Embryonic facial prominence (tissue), 1 donor: ENCODE data around the gene COL7A1.
"Not testable (repeated sequence)": the region's sequence is repeated elsewhere in the genome, so short reads cannot be mapped to it uniquely, and the experiment has no call there.

Experiments
- DNase-seq: peaks from one replicate; pipeline ENCODE4 v3.0.0-alpha.2; 2016; ENCODE audit errors: extremely low spot score

The COL7A1 gene

DNA sequence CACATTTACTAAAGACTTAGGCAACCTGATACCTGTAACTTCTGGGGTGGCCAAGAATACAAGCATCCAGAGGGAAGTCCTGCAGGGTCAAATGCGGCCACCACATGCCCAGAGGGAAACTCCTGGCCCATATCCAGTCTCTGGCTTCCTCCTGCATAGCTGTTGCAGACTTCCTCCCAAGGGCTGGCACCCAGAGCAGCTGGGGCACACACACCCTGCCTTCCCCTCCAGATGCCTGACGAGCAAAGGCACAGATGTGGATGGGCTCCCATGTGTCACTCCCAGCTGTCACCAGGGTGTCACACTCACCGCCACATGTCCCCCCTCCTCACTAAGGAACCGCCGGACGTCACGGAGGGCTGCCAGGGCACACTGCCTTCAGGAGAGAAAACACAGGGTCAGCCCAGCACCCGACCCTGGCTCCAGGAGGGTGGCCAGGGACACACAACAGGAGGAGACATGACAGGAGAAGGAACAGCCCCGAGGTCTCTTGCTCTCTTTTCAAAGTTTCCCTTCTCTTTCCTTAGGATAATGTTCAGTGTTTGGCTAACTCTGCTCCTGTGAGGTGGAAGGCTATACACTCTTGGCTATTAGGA lies 51.8 kb downstream of the COL7A1 start:
- no peak for DNase-seq

DNA sequence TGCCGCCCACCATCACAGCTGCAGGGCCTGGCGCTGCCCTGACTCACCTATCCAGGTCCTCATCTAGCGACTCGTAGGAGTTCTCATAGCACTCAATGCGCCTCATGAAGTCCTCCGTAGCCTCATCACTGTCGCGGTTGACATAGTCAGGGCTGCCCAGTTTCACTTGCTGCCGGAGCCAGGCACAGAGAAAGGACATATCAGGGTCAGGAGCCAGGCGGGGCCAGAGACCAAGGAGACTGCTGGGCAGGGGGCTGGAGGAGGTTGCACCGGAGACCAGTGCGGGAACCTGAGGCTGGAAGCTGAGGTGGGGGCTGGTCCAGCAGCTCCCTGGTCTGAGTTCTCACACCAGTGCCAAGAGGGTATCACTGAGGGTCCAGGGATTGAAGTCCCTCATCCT lies 56.7 kb downstream of the COL7A1 start:
- no peak for DNase-seq

DNA sequence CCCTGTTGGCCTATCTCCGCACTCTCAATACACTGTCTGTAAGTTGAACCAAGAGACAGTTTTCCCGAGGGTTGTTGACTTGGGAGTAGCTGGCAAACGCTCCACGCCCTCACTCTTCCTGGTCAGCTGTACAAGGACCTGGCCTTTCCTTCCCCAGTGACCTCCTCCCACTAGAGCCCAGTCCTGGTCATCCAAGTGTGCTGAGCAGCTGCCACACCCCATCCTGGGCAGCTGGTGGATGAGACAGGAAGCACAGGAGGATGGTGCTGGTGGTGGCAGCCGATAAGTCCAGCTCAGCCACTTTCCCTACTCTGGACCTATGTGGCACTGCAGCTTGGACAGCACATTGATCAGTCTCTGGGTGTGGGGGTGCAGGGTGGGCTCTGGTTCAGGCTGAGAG lies 58.3 kb downstream of the COL7A1 start:
- no peak for DNase-seq

DNA sequence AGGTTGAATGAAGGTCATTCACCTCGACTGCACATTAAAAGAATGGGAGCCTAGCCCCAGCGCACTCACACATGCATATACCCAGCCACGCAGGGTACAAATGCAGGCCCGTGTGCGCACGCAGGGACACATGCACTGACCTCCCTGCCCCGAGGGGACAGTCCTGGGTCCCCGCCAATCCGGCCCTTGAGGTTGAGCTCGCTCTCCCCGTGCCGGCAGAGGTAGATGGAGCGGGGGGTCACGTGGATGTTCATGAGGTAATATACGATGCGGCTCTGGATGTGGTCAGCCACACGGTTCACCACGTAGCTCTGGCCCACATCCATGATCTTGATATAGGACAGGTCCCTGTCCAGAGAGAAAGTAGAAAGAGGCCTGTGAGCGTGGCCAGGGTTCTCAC lies 59.0 kb downstream of the COL7A1 start:
- no peak for DNase-seq

DNA sequence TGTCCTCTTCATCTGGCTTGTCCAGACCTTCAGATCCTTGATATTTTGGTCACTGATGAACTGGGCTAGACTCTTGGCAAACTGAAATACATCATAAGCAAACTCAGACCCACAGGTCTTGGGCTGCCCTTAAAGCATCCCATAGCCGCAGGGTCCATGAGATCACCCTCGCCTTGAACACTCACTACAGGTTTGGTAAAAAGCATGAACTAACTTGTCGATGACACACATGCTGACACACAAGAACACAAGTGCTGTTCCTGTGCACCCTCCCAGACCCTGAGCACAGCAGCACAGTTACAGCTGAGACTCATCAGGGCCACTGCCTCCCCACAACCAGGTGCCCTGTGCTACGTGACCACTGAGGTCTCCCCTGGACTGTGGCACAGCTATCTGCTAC lies 59.6 kb downstream of the COL7A1 start:
- DNase-seq = no peak

DNA sequence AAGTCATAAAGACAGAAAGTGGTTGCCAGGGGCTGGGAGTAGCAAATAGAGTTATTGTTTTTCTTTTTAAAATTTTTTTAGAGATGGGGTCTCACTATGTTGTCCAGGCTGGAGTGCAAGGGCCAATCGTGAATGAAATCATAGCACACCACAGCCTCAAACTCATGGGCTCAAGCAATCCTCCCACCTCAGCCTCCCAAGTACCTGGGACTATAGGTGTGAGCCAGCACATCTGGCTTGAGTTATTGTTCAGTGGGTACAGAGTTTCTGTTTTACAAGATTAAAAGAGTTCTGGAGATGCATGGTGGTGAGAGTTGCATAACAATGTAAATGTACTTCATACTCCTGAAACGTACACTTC lies 62.2 kb downstream of the COL7A1 start:
- DNase-seq = no peak

DNA sequence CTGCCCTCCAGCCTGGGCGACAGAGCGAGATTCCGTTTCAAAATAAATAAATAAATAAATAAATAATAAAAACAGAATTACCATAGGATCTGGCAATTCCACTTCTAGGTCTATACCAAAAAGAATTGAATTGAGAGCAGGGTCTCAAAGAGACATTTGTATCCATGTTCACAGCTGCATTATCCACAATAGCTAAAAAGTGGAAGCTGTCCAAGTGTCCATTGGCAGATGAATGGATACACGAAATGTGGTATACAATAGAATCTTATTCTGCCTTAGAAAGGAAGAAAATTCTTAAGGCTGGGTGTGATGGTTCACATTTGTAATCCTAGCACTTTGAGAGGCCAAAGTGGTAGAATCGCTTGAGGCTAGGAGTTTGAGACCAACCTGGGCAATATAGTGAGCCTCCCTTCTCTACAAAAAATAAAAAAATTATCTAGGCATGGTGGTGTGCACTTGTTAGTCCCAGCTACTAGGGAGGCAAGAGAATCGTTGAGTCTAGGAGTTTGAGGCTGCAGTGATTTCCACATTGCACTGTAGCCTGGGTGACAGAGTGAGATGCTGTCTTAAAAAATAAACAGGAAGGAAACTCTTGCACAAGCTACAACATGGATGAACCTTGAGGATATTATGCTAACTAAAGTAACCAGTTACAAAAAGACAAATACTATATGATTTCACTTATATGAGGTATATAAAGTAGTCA lies 62.7 kb downstream of the COL7A1 start:
- DNase-seq = no peak

DNA sequence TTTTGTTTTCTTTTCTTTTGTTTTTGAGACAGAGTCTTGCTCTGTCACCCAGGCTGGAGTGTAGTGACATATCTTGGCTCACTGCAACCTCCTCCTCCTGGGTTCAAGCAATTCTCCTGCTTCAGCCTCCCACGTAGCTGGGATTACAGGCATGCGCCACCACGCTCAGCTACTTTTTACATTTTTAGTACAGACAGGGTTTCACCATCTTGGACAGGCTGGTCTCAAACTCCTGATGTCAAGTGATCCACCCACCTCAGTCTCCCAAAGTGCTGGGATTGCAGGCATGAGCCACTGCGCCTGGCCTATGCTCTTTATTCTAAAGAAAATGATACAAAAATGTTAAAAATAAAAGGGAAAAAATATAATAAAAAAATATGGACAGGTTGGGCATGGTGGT lies 64.4 kb downstream of the COL7A1 start:
- DNase-seq = not testable (repeated sequence)

DNA sequence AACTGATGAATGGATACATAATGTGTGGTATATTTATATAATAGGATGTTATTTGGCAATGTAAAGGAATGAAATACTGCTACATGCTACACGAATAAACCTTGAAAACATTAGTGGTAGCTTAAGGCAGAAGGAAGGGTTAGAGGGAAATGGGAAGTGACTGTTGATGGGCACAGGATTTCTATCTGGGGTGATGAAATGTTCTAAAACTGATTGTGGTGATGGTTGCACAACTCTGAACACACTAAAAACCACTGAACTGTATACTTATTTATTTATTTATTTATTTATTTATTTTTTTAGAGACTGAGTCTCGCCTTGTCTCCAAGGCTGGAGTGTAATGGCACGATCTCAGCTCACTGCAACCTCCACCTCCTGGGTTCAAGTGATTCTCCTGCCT lies 66.4 kb downstream of the COL7A1 start:
- DNase-seq = no peak

DNA sequence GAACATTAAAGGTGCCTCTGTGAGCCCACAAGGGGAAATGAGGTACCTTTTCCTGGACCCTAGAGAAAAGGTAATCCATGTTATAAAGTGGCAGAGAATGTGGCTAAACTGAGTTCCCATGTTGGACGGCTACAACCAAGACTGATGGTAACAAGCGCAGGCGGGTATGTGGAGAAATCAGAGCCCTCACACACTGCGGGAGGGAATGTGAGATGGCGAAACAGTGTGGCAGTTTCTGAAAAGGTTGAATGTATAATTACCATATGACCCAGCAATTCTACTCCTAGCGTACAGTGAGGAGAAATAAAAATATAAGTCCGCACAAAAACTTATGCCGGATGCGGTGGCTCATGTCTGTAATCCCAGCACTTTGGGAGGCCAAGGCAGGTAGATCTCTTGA lies 67.1 kb downstream of the COL7A1 start:
- DNase-seq = no peak

DNA sequence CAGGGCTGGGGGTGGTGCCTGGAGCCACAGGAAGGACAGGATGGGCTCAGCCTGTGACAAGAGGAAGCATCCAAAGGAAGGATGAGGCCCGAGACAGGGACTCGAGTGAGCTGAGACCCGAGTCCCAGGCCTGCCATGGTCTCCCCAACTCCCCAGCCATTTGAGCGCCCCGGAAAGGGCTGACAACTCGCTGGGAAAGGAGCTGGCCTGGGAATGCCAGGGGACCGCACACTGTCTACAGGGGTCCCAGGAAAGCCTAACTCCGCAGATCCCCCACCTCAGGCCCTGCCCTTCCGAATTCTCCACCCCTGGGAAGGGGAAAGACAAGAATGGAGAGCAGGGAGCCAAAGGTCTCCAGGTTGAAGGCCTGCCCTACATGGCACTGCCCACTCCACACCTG lies 70.2 kb downstream of the COL7A1 start:
- no peak for DNase-seq

DNA sequence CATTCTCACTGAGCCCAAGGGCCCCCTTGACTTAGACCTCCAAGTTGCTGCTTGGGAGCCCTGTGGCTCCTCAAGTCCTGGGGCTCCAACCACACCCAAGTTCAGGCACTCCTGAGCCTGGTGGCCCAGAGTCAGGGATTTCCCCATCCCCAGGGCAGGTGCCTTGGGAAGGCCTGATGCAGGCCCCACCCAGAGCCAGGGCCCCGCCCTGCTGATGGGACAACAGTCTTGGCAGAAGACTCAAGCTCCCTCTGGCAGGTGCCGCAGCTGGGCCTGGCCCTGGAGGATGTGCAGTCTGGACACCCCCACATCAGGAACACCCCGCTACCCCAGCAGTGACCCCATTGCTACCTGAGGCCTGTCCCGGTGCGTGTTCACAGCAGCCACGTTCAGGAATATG lies 73.5 kb downstream of the COL7A1 start:
- no peak for DNase-seq

DNA sequence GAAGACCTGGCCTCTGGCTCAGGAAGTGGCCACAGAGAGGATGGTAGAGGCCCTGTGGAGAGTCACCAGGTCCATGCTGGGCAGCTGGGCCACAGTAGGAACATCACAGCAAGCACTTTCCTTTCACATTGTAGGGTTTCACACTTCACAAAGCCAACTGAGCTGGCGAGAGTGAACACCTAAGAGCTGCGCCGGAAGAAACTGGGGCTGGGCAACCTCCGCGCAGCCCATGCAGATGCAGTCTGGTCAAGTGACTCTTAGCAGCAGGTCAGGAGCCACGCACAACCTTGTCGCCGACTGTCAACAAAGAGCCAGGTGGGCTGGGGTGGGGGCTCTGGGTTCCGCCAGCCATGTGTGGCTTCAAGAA lies 75.9 kb downstream of the COL7A1 start:
- no peak for DNase-seq

DNA sequence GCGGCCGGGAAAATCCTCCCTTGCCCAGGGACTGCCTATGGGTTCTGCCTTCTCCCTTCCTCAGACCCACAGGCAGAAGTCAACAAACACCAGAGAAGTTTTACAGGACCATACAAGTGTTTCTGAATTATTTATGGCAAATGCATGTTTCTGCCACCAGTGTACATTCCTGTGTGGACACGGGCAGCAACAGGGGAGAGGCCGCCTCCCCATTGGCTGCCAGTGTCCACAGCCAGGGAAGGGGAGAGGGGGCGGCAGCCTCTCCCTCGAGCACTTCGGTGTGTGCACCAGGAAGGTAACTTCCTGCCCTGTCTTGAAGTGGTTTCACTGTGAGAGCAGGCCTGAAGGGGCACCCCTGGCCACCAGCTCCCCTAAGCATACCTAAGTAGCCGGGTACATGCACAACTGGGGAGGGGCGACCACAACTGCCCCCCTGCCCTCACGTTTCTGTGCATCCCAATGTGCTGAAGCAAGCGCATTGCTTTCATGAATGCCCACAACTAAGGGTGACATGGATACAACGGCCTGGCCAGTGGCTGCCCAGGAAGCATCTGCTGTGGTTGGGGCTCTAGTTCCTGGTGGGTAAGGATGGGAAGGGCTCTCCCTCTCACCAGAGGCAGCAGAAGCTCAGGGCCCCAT lies 76.4 kb downstream of the COL7A1 start:
- DNase-seq = no peak

DNA sequence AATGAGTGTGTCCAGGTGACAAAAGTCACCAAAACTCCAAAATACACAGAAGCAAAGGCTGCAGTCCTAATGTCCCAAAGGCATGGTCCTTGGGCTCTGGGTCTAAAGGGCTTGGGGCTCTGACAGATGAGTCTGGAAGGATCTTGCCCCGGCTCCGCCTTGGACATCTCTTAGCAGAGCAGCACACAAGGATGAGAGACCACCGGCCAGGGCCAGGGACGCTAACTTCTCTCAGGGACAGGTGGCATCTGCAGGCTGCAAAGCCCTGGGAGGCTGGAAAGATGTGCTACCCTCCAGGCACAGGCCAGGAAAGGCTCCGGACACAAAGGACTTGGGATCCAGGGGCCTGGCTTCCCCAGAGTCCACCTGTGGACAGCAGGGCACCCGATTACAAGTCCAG lies 77.1 kb downstream of the COL7A1 start:
- DNase-seq = no peak

DNA sequence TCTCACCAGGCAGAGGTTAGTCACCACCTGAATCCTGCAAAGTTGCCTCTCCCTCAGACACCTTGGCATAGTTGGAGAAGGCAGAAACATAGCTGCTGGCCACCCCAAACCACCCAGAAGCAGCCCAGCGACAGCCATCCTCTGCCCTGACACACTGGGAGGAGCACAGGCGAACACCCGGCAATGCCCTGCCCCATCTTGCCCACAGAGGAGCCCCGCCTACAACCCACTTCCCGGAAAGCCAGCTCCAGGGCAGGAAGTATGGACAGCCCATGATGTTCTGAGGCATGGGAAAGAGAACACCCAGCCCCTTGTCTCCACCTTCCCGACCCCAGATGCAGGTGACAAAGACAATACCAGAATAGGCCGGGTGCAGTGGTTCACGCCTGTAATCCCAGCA lies 78.6 kb downstream of the COL7A1 start:
- no peak for DNase-seq

DNA sequence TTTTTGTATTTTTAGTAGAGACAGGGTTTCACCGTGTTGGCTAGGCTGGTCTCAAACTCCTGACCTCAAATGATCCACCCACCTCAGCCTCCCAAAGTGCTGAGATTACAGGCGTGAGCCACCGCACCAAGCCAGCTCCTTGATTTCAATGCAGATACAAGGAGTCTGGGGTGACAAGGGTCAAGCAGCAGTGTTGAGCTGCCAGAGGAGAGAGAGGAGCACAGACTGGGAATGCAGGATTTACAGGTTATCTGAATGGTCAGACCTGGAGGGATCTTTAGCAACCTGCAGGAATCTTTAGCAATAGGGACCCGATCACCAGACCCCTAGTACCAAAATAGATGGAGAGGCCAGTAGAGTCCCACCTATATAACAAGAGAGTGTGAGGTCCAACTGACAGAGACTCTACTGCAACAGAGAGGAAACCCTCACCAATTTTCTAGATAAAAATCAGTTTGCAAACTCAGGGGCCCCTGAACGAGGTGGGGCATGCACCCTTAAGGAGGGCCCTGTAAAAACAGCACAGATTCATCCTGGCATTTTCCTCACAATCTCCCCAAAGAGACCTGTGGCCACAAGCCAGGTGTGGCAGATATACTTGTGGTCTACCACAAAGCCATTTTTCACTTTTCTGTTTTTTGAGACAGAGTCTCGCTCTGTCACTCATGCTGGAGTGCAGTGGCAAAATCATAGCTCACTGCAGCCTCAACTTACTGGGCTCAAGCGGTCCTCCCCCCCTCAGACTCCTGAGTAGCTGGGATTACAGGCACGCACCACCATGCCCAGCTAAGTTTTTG lies 80.5 kb downstream of the COL7A1 start:
- DNase-seq = no peak
